GM20000 (cell line): Measurements from ENCODE around the gene ALOX12.

ENCODE experiments used
- DNase-seq: peaks from one replicate; pipeline ENCODE4 v3.0.0; 2012; ENCODE audit warnings: low spot score
- TF ChIP-seq, protein P1 (sequence below): IDR thresholded peaks from 2 replicates; pipeline ENCODE4 v1.5.1; 2012; ENCODE audit warnings: mild to moderate bottlenecking, control low read depth; ENCODE audit errors: extremely low read depth, missing control alignments

ALOX12 gene

GRCh38 chr17:7002288-7003047 lies 6.6 kb downstream of the ALOX12 start:
- no peak for DNase-seq
- TF ChIP-seq, protein P1, sequence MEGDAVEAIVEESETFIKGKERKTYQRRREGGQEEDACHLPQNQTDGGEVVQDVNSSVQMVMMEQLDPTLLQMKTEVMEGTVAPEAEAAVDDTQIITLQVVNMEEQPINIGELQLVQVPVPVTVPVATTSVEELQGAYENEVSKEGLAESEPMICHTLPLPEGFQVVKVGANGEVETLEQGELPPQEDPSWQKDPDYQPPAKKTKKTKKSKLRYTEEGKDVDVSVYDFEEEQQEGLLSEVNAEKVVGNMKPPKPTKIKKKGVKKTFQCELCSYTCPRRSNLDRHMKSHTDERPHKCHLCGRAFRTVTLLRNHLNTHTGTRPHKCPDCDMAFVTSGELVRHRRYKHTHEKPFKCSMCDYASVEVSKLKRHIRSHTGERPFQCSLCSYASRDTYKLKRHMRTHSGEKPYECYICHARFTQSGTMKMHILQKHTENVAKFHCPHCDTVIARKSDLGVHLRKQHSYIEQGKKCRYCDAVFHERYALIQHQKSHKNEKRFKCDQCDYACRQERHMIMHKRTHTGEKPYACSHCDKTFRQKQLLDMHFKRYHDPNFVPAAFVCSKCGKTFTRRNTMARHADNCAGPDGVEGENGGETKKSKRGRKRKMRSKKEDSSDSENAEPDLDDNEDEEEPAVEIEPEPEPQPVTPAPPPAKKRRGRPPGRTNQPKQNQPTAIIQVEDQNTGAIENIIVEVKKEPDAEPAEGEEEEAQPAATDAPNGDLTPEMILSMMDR: no peak

- TF ChIP-seq, protein P1: no peak
- DNase-seq: no peak
Observed at GRCh38 chr17:7003745-7004144, 7.9 kb downstream of the ALOX12 start.

- DNase-seq: peak; percentile 76
- TF ChIP-seq, protein P1: peak; percentile 32
Observed at GRCh38 chr17:7004398-7005253, 8.8 kb downstream of the ALOX12 start.

GRCh38 chr17:7005716-7006115 lies 9.9 kb downstream of the ALOX12 start:
- TF ChIP-seq, protein P1: no peak
- DNase-seq: no peak

DNA sequence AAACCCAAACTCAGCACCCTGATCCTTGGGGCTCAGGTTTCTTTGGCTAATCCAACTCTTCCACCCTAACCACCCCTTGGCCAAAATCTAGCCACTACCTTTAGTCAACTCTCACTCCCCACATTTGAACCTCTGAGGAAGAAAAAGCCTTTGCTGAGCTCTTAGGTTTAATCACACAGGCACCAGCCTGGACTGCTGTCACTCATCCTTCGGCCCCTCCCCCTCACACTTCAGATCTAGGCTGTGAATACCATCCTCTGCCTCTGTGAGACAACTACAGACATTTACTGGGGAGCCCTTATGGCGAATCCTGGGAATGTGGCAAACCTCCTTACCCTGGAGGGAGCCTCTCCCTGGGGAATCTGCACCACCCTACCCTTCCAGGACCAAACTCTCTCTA lies 11.3 kb downstream of the ALOX12 start:
- TF ChIP-seq, protein P1: no peak

DNA sequence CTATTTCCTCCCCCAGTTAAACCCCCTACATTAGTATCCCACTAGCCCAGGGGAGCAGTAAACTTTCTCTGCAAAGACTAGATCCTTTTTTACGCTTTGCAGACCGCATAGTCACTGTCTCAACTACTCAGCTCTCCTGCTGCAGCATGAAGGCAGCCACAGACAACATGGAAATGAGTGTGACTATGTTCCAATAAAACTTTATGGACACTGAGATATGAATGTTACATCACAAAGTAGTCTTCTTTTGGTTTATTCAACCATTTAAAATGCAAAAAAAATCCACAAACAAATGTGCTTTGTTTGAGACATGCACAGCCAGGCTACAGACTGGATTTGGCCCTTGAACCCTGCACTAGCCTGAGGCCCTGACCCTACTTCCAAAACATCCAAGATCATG lies 14.7 kb downstream of the ALOX12 start:
- TF ChIP-seq, protein P1: no peak
- DNase-seq: no peak

More for the DNA sequence above, 11.3 kb downstream of the ALOX12 start:
- DNase-seq: no peak

GRCh38 chr17:7011415-7011814 lies 15.6 kb downstream of the ALOX12 start:
- DNase-seq: no peak
- TF ChIP-seq, protein P1: no peak
